ENCODE results near the gene EPO.
"Not testable (repeated sequence)": the region's sequence is repeated elsewhere in the genome, so short reads cannot be mapped to it uniquely, and the experiment has no call there.

The EPO gene

GRCh38 chr7:100693312-100694097 is 26.8 kb upstream of the EPO start:
- peaks cover 0 to 4% of the 10 kb centered on the region in 2 donors for H3K36me3 ChIP-seq (ENCODE audit: control insufficient read depth in 1 of 2, insufficient read depth in 2 of 2, low read length in 2 of 2)
- peak overlapping the region; percentile 74 to 78 for H3K4me3 ChIP-seq (ENCODE audit: low read depth in 1 of 2, low read length in 2 of 2)
- no peak overlapping the region for H3K27ac ChIP-seq (ENCODE audit: low read length)

GRCh38 chr7:100694098-100694745 is 26.0 kb upstream of the EPO start, which contains the start of gene GIGYF1:
Gene GIGYF1, minus strand, starts transcription at chr7:100694250. Its CDS starts 6,012 bp downstream, at chr7:100688238.
- Histone ChIP-seq H3K36me3 (ENCODE audit: control insufficient read depth in 1 of 2, insufficient read depth in 2 of 2, low read length in 2 of 2) (peaks cover 0 to 4% of the 10 kb centered on the region in 2 donors), H3K4me3 (ENCODE audit: low read depth in 1 of 2, low read length in 2 of 2) (peak within 1 kb of the TSS; percentile 74 to 78), H3K27ac (ENCODE audit: low read length) (no peak within 1 kb of the TSS), H3K27me3 (ENCODE audit: low read depth, low read length) (no peaks in the 10 kb centered on the region), H3K4me1 (ENCODE audit: control insufficient read depth in 1 of 2, insufficient read depth in 2 of 2, low read length in 2 of 2) (peaks cover 15 to 35% of the 10 kb centered on the region in 2 donors), H3K9me3 (ENCODE audit: control insufficient read depth in 1 of 2, low read length in 2 of 2) (no peaks in the 10 kb centered on the region)

More at GRCh38 chr7:100693312-100694097, 26.8 kb upstream of the EPO start:
- peaks cover 15 to 39% of the 10 kb centered on the region in 2 donors for H3K4me1 ChIP-seq (ENCODE audit: control insufficient read depth in 1 of 2, insufficient read depth in 2 of 2, low read length in 2 of 2)
- no peaks in the 10 kb centered on the region for H3K27me3 ChIP-seq (ENCODE audit: low read depth, low read length)
- no peaks in the 10 kb centered on the region for H3K9me3 ChIP-seq (ENCODE audit: control insufficient read depth in 1 of 2, low read length in 2 of 2)

GRCh38 chr7:100696123-100696521 is 24.1 kb upstream of the EPO start:
- H3K4me1 ChIP-seq (ENCODE audit: control insufficient read depth in 1 of 2, insufficient read depth in 2 of 2, low read length in 2 of 2), result peaks cover 15 to 22% of the 10 kb centered on the region in 2 donors
- H3K27ac ChIP-seq (ENCODE audit: low read length), result no peak overlapping the region
- H3K4me3 ChIP-seq (ENCODE audit: low read depth in 1 of 2, low read length in 2 of 2), result no peak overlapping the region
- H3K27me3 ChIP-seq (ENCODE audit: low read depth, low read length), result no peaks in the 10 kb centered on the region
- no peaks in the 10 kb centered on the region for H3K36me3 ChIP-seq (ENCODE audit: control insufficient read depth in 1 of 2, insufficient read depth in 2 of 2, low read length in 2 of 2)
- H3K9me3 ChIP-seq (ENCODE audit: control insufficient read depth in 1 of 2, low read length in 2 of 2), result no peaks in the 10 kb centered on the region

- Histone ChIP-seq H3K4me3 (ENCODE audit: low read depth in 1 of 2, low read length in 2 of 2) (no peak overlapping the region), H3K4me1 (ENCODE audit: control insufficient read depth in 1 of 2, insufficient read depth in 2 of 2, low read length in 2 of 2) (no peaks in the 10 kb centered on the region), H3K27ac (ENCODE audit: low read length) (no peak overlapping the region), H3K36me3 (ENCODE audit: control insufficient read depth in 1 of 2, insufficient read depth in 2 of 2, low read length in 2 of 2) (no peaks in the 10 kb centered on the region), H3K27me3 (ENCODE audit: low read depth, low read length) (no peaks in the 10 kb centered on the region), H3K9me3 (ENCODE audit: control insufficient read depth in 1 of 2, low read length in 2 of 2) (no peaks in the 10 kb centered on the region)
These were observed 21.2 kb upstream of the EPO start for GRCh38 chr7:100699018-100699417.

- not testable (repeated sequence) for H3K27ac ChIP-seq (ENCODE audit: low read length); H3K4me3 ChIP-seq (ENCODE audit: low read depth in 1 of 2, low read length in 2 of 2); H3K4me1 ChIP-seq (ENCODE audit: control insufficient read depth in 1 of 2, insufficient read depth in 2 of 2, low read length in 2 of 2); H3K27me3 ChIP-seq (ENCODE audit: low read depth, low read length); H3K9me3 ChIP-seq (ENCODE audit: control insufficient read depth in 1 of 2, low read length in 2 of 2); H3K36me3 ChIP-seq (ENCODE audit: control insufficient read depth in 1 of 2, insufficient read depth in 2 of 2, low read length in 2 of 2)
These were observed 19.2 kb upstream of the EPO start for GRCh38 chr7:100701089-100701488.

- Histone ChIP-seq H3K4me3 (ENCODE audit: low read depth in 1 of 2, low read length in 2 of 2) (peak overlapping the region; percentile 72 to 92), H3K9me3 (ENCODE audit: control insufficient read depth in 1 of 2, low read length in 2 of 2) (no peaks in the 10 kb centered on the region), H3K27me3 (ENCODE audit: low read depth, low read length) (no peaks in the 10 kb centered on the region), H3K27ac (ENCODE audit: low read length) (peak overlapping the region; percentile 85), H3K36me3 (ENCODE audit: control insufficient read depth in 1 of 2, insufficient read depth in 2 of 2, low read length in 2 of 2) (peaks cover 0 to 4% of the 10 kb centered on the region in 2 donors), H3K4me1 (ENCODE audit: control insufficient read depth in 1 of 2, insufficient read depth in 2 of 2, low read length in 2 of 2) (peaks cover 6 to 16% of the 10 kb centered on the region in 2 donors)
These were observed 14.9 kb upstream of the EPO start for GRCh38 chr7:100705320-100705752.

- H3K27ac ChIP-seq (ENCODE audit: low read length), result peak within 1 kb of the TSS; percentile 85
- peaks cover 0 to 4% of the 10 kb centered on the region in 2 donors for H3K36me3 ChIP-seq (ENCODE audit: control insufficient read depth in 1 of 2, insufficient read depth in 2 of 2, low read length in 2 of 2)
- peaks cover 6 to 16% of the 10 kb centered on the region in 2 donors for H3K4me1 ChIP-seq (ENCODE audit: control insufficient read depth in 1 of 2, insufficient read depth in 2 of 2, low read length in 2 of 2)
- H3K4me3 ChIP-seq (ENCODE audit: low read depth in 1 of 2, low read length in 2 of 2), result peak within 1 kb of the TSS; percentile 72 to 92
- no peaks in the 10 kb centered on the region for H3K9me3 ChIP-seq (ENCODE audit: control insufficient read depth in 1 of 2, low read length in 2 of 2)
- H3K27me3 ChIP-seq (ENCODE audit: low read depth, low read length), result no peaks in the 10 kb centered on the region
These were observed 14.3 kb upstream of the EPO start, which contains the start of gene POP7 for GRCh38 chr7:100705753-100706671. Gene POP7, plus strand, starts transcription at chr7:100706121. Its CDS starts 710 bp downstream, at chr7:100706831.

GRCh38 chr7:100706672-100707311 is 13.5 kb upstream of the EPO start:
- H3K27me3 ChIP-seq (ENCODE audit: low read depth, low read length), result no peaks in the 10 kb centered on the region
- H3K9me3 ChIP-seq (ENCODE audit: control insufficient read depth in 1 of 2, low read length in 2 of 2), result no peaks in the 10 kb centered on the region
- H3K4me1 ChIP-seq (ENCODE audit: control insufficient read depth in 1 of 2, insufficient read depth in 2 of 2, low read length in 2 of 2), result peaks cover 6 to 16% of the 10 kb centered on the region in 2 donors
- peaks cover 0 to 4% of the 10 kb centered on the region in 2 donors for H3K36me3 ChIP-seq (ENCODE audit: control insufficient read depth in 1 of 2, insufficient read depth in 2 of 2, low read length in 2 of 2)
- peak overlapping the region; percentile 72 to 92 for H3K4me3 ChIP-seq (ENCODE audit: low read depth in 1 of 2, low read length in 2 of 2)
- H3K27ac ChIP-seq (ENCODE audit: low read length), result peak overlapping the region; percentile 45

GRCh38 chr7:100708395-100708794 is 11.9 kb upstream of the EPO start:
- Histone ChIP-seq H3K9me3 (ENCODE audit: control insufficient read depth in 1 of 2, low read length in 2 of 2) (no peaks in the 10 kb centered on the region), H3K27ac (ENCODE audit: low read length) (no peak overlapping the region), H3K36me3 (ENCODE audit: control insufficient read depth in 1 of 2, insufficient read depth in 2 of 2, low read length in 2 of 2) (peaks cover 0 to 4% of the 10 kb centered on the region in 2 donors), H3K27me3 (ENCODE audit: low read depth, low read length) (no peaks in the 10 kb centered on the region), H3K4me3 (ENCODE audit: low read depth in 1 of 2, low read length in 2 of 2) (no peak overlapping the region), H3K4me1 (ENCODE audit: control insufficient read depth in 1 of 2, insufficient read depth in 2 of 2, low read length in 2 of 2) (peaks cover 6 to 16% of the 10 kb centered on the region in 2 donors)

GRCh38 chr7:100710452-100710851 is 9.8 kb upstream of the EPO start:
- no peaks in the 10 kb centered on the region for H3K27me3 ChIP-seq (ENCODE audit: low read depth, low read length)
- H3K4me3 ChIP-seq (ENCODE audit: low read depth in 1 of 2, low read length in 2 of 2), result no peak overlapping the region
- H3K27ac ChIP-seq (ENCODE audit: low read length), result no peak overlapping the region

More at GRCh38 chr7:100710452-100710851, 9.8 kb upstream of the EPO start:
- Histone ChIP-seq H3K36me3 (ENCODE audit: control insufficient read depth in 1 of 2, insufficient read depth in 2 of 2, low read length in 2 of 2) (peaks cover 0 to 4% of the 10 kb centered on the region in 2 donors), H3K4me1 (ENCODE audit: control insufficient read depth in 1 of 2, insufficient read depth in 2 of 2, low read length in 2 of 2) (peaks cover 6 to 11% of the 10 kb centered on the region in 2 donors), H3K9me3 (ENCODE audit: control insufficient read depth in 1 of 2, low read length in 2 of 2) (no peaks in the 10 kb centered on the region)

All from muscle layer of duodenum (tissue), 2 donors.